ENCODE results near the gene HOXB8. TPM values are rescaled to one million over a fixed set of nuclear protein-coding genes. Genes with fewer than 3 reads are reported as not detected.

HOXB8 gene
- total RNA-seq, 1 donor from 2014 or later: 0.21 TPM

- Histone ChIP-seq H3K27ac (no peak overlapping the region), H3K9me3 (no peaks in the 10 kb centered on the region), H3K36me3 (no peaks in the 10 kb centered on the region), H3K4me1 (no peaks in the 10 kb centered on the region), H3K4me3 (no peak overlapping the region), H3K27me3 (ENCODE audit: low read depth) (peaks cover 100% of the 10 kb centered on the region)
- TF ChIP-seq CTCF (IDR thresholded peaks at IDR 0.05): no peak
- DNase-seq (no peak), ATAC-seq (no peak)
- intact Hi-C loops (cut with DNase I): no loop called here
These were observed 25.1 kb upstream of the HOXB8 start for GRCh38 chr17:48639982-48640857.

GRCh38 chr17:48639136-48639535 lies 24.0 kb upstream of the HOXB8 start:
- peaks cover 100% of the 10 kb centered on the region for H3K27me3 ChIP-seq (ENCODE audit: low read depth)
- DNase-seq: no peak

GRCh38 chr17:48637323-48638260 lies 22.5 kb upstream of the HOXB8 start:
- no peaks in the 10 kb centered on the region for H3K36me3 ChIP-seq
- peaks cover 100% of the 10 kb centered on the region for H3K27me3 ChIP-seq (ENCODE audit: low read depth)
- intact Hi-C loops (cut with DNase I): no loop called here
- H3K4me1 ChIP-seq: peaks cover 5% of the 10 kb centered on the region
- no peak for TF ChIP-seq CTCF (IDR thresholded peaks at IDR 0.05)
- no peaks in the 10 kb centered on the region for H3K9me3 ChIP-seq
- H3K27ac ChIP-seq: no peak overlapping the region
- DNase-seq (no peak), ATAC-seq (no peak)
- no peak overlapping the region for H3K4me3 ChIP-seq

More at GRCh38 chr17:48639136-48639535, 24.0 kb upstream of the HOXB8 start:
- Histone ChIP-seq H3K4me1 (no peaks in the 10 kb centered on the region), H3K9me3 (no peaks in the 10 kb centered on the region), H3K4me3 (no peak overlapping the region), H3K36me3 (no peaks in the 10 kb centered on the region), H3K27ac (no peak overlapping the region)
- TF ChIP-seq CTCF (IDR thresholded peaks at IDR 0.05): no peak
- ATAC-seq: no peak
- intact Hi-C loops (cut with DNase I): no loop called here

- TF ChIP-seq CTCF (IDR thresholded peaks at IDR 0.05): peak; percentile 56
- Histone ChIP-seq H3K27me3 (ENCODE audit: low read depth) (peaks cover 100% of the 10 kb centered on the region), H3K4me3 (no peak overlapping the region), H3K4me1 (peaks cover 5% of the 10 kb centered on the region), H3K36me3 (no peaks in the 10 kb centered on the region), H3K27ac (no peak overlapping the region), H3K9me3 (no peaks in the 10 kb centered on the region)
- ATAC-seq (peak; percentile 67 to 69), DNase-seq (peak; percentile 70)
- intact Hi-C loops (cut with DNase I): no loop called here
These were observed 21.3 kb upstream of the HOXB8 start for GRCh38 chr17:48636177-48637018.
